ENCODE data around the gene C4orf50. TPM values are rescaled to one million over a fixed set of nuclear protein-coding genes. Genes with fewer than 3 reads are reported as not detected.
A peak's percentile ranks its signal among the peaks of the same experiment; 100 is the strongest.

The C4orf50 gene
- total and polyA plus RNA-seq, 2 of the 8 experiments (the other 6 are each of a cell fraction or from before 2014, with no cell fraction given): 0.08 to 0.22 TPM

- 95% methylated on average over 8 of the region's 8 CpGs; no CpG with 5 or more reads in 1 of the 2 experiments for WGBS, 2 experiments (ENCODE audit: extremely low coverage in 1 of 2, insufficient coverage in 1 of 2, insufficient read length in 1 of 2, insufficient replicate concordance in 2 of 2, low coverage in 1 of 2, low lambda C conversion rate in 2 of 2, missing lambda C conversion rate in 1 of 2)
- FAIRE-seq: no peak
- no peak overlapping the region for H3K14ac ChIP-seq (ENCODE audit: insufficient read length)
- H3K79me1 ChIP-seq (ENCODE audit: low read depth, low read length): no peaks in the 10 kb centered on the region
- no peak overlapping the region for H2BK12ac ChIP-seq (ENCODE audit: low read depth, low read length)
- no peak overlapping the region for H3K4ac ChIP-seq (replicated peaks; ENCODE audit: insufficient read length, low read depth, low read length)
- H4K8ac ChIP-seq (ENCODE audit: extremely low read depth, insufficient read depth, low read length): no peak overlapping the region
- no peak overlapping the region for H4K5ac ChIP-seq (ENCODE audit: insufficient read length, low read depth, low read length)
- H2BK20ac ChIP-seq (ENCODE audit: low read length): no peak overlapping the region
- no peak overlapping the region for H3K4me2 ChIP-seq (ENCODE audit: insufficient read depth in 1 of 2, low read depth in 2 of 2, low read length in 2 of 2)
- no peaks in the 10 kb centered on the region for H3K36me3 ChIP-seq (ENCODE audit: control insufficient read depth in 2 of 4, insufficient read depth in 4 of 4, low read length in 3 of 4)
- no peak overlapping the region for H3K9ac ChIP-seq (replicated peaks in 1 of 4; ENCODE audit: extremely low read depth in 1 of 4, low read depth in 3 of 4, low read length in 3 of 4)
- H3K79me2 ChIP-seq (ENCODE audit: control insufficient read depth in 1 of 2, insufficient read depth in 2 of 2, low read length in 2 of 2): no peaks in the 10 kb centered on the region
- no peak overlapping the region for H2BK120ac ChIP-seq (replicated peaks; ENCODE audit: low read depth, low read length)
- H2AK5ac ChIP-seq (ENCODE audit: low read depth, low read length): no peak overlapping the region
- H2AFZ ChIP-seq (ENCODE audit: low read length): no peak overlapping the region
- H4K20me1 ChIP-seq (replicated peaks in 1 of 2; ENCODE audit: control insufficient read depth in 1 of 2, insufficient read depth in 2 of 2, low read length in 2 of 2): peaks cover 2 to 4% of the 10 kb centered on the region in 2 experiments
- H3K9me3 ChIP-seq (ENCODE audit: insufficient read depth in 2 of 2, low read depth in 1 of 2, low read length in 1 of 2): no peaks in the 10 kb centered on the region
- no peak overlapping the region for H3K56ac ChIP-seq (replicated peaks; ENCODE audit: insufficient read length, low read depth, low read length)
- H4K91ac ChIP-seq (replicated peaks; ENCODE audit: insufficient read length, low read length): peak overlapping the region; percentile 46
- DNase-seq (ENCODE audit: low read depth in 1 of 2, low spot score in 2 of 2): no peak
- H3K23me2 ChIP-seq (ENCODE audit: low read depth, low read length): no peaks in the 10 kb centered on the region
- no peak overlapping the region for H3K18ac ChIP-seq (ENCODE audit: extremely low read depth, low read length)
- no peak overlapping the region for H3K27ac ChIP-seq (ENCODE audit: low read depth, low read length)
- CTCF ChIA-PET (ENCODE audit: partially characterized antibody): interaction anchor here (1.2 to 1.5 kb wide), 3 partner anchors 30 to 51 kb away, joined by 3 to 4 read pairs (median 3); no protein-coding TSS in a partner anchor
- H2BK5ac ChIP-seq (ENCODE audit: low read depth, low read length): no peak overlapping the region
- no peaks in the 10 kb centered on the region; a peak in 1 of 7 replicates for H3K4me1 ChIP-seq (replicated peaks in 1 of 4; ENCODE audit: control insufficient read depth in 3 of 4, insufficient read depth in 4 of 4, low read length in 3 of 4)
- H3K4me3 ChIP-seq (ENCODE audit: extremely low read depth in 1 of 4, insufficient read depth in 2 of 4, low read depth in 3 of 4, low read length in 4 of 4): no peak overlapping the region
- H3K23ac ChIP-seq (ENCODE audit: insufficient read length): no peak overlapping the region
- no peaks in the 10 kb centered on the region; a peak in 2 of 7 replicates for H3K27me3 ChIP-seq (replicated peaks in 1 of 4; ENCODE audit: control insufficient read depth in 3 of 4, extremely low read depth in 1 of 4, insufficient read depth in 3 of 4, low read length in 3 of 4)
- POLR2A ChIA-PET (ENCODE audit: partially characterized antibody): no interaction called here
- no peak overlapping the region for H2BK15ac ChIP-seq (ENCODE audit: low read length)
- TF ChIP-seq SP2 (IDR thresholded peaks at IDR 0.05; ENCODE audit: low read length): no peak
- no peak for TF ChIP-seq RXRA (IDR thresholded peaks at IDR 0.05; ENCODE audit: insufficient read depth, low read depth, low read length)
These were observed 31.8 kb upstream of the C4orf50 start for GRCh38 chr4:6049985-6050384.

All from H1 (cell line).